HG02943 (cell line): ENCODE results near the gene C6orf163.
A peak's percentile ranks its signal among the peaks of the same experiment; 100 is the strongest.

Experiments
- ATAC-seq: cut with Tn5 transposase; IDR thresholded peaks from one replicate; pipeline ENCODE4 v1.9.1; 2021; ENCODE audit warnings: mild to moderate bottlenecking, low read depth, moderate library complexity; ENCODE audit not compliant: unreplicated experiment

C6orf163 gene

GRCh38 chr6:87407901-87408720, 63.5 kb downstream of the C6orf163 start, which contains the start of gene CFAP206:
CFAP206 (plus strand) TSS chr6:87407972; CDS start chr6:87409840, 1,868 bp downstream.
- peak; percentile 74 for ATAC-seq

DNA sequence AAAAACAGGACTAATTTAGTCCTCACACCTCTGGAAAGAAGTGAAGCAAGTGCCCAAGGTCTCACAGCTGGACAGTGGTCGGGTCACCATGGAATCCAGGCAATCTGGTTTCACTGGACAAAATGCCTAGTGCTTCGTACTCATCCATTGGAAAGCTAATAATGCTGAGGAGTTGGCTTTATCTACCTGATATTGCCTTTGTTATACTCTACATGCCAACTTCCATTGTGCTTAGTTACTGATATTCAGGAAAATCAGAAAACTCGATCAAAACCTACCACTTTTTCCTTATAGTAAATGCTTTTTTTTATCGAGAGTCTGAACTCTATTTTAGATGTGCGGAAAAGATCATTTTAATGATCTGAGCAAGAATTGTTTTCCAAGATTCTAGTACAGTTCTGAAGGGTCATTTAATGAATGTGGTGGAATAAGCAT, 64.1 kb downstream of the C6orf163 start:
- peak; percentile 24 for ATAC-seq
